Lung (tissue), 12 donors: ENCODE measurements around the gene RRM2. TPM values are rescaled to one million over a fixed set of nuclear protein-coding genes. Genes with fewer than 3 reads are reported as not detected.

Experiments used
- ATAC-seq: fragments of 200-7000 bp; cut with Tn5 transposase; one replicate; pipeline ENCODE4 v1.9.1; 2020; ENCODE audit warnings: moderate number of reproducible peaks; ENCODE audit not compliant: insufficient read depth, low FRiP score
- DNase-seq, 3 donors: peaks; one replicate each; pipeline ENCODE4 v3.0.0-alpha.2; 2013 to 2017
- H3K27ac ChIP-seq, 2 donors: one replicate each; pipeline ENCODE4 v1.5.1; 2013; ENCODE audit warnings: mild to moderate bottlenecking in 2 of 2, moderate library complexity in 2 of 2, control low read depth in 1 of 2, inconsistent platforms in 1 of 2, low read depth in 1 of 2, low read length in 1 of 2
- H3K27me3 ChIP-seq, 3 donors: one replicate each; pipeline ENCODE4 v1.5.1; 2013; ENCODE audit warnings: low read length in 2 of 3; ENCODE audit not compliant: control insufficient read depth in 3 of 3, insufficient read depth in 3 of 3
- H3K36me3 ChIP-seq, 4 donors: one replicate each; pipeline ENCODE4 v1.5.1; 2013; ENCODE audit warnings: low read length in 4 of 4, mild to moderate bottlenecking in 1 of 4, moderate library complexity in 1 of 4; ENCODE audit not compliant: control insufficient read depth in 4 of 4, insufficient read depth in 4 of 4
- H3K4me1 ChIP-seq, 5 donors: one replicate each; pipeline ENCODE4 v1.5.1; 2013; ENCODE audit warnings: low read length in 5 of 5, mild to moderate bottlenecking in 2 of 5, moderate library complexity in 1 of 5; ENCODE audit not compliant: control insufficient read depth in 5 of 5, insufficient read depth in 5 of 5
- H3K4me3 ChIP-seq: one replicate; pipeline ENCODE4 v1.5.1; 2013; ENCODE audit warnings: mild to moderate bottlenecking, control low read depth, moderate library complexity
- H3K9ac ChIP-seq, 2 donors: one replicate each; pipeline ENCODE4 v1.5.1; 2013; ENCODE audit warnings: low read length in 2 of 2, control low read depth in 1 of 2; ENCODE audit not compliant: insufficient read depth in 1 of 2
- H3K9me3 ChIP-seq, 4 donors: one replicate each; pipeline ENCODE4 v1.5.1; 2013; ENCODE audit warnings: low read length in 3 of 4, mild to moderate bottlenecking in 1 of 4, moderate library complexity in 1 of 4; ENCODE audit not compliant: control insufficient read depth in 4 of 4, insufficient read depth in 3 of 4
- WGBS, 2 donors: extraction: QIAGEN DNeasy Blood & Tissue Kit; methylation state at CpG; one replicate each; pipeline ENCODE4 v1.1.7; 2013; 5-methylcytosine and 5-hydroxymethylcytosine counted together
- polyA plus RNA-seq, 2 donors: library from polyadenylated mRNA; stranded (reverse); fragments of 200-250 nt; gene quantifications; one replicate each; pipeline ENCODE4 v1.2.1, GENCODE V29; 2013
- total RNA-seq, 2 donors: library from RNA; depleted of rRNA in 1 of 2; stranded (reverse); fragments of >200 nt in 1 of 2; gene quantifications; one replicate each; pipeline ENCODE4 v1.2.1, GENCODE V29; 2014 to 2021
- TF ChIP-seq, protein P1 (sequence below): IDR thresholded peaks from 2 replicates; pipeline ENCODE4 v1.5.1; 2012; ENCODE audit warnings: mild to moderate bottlenecking; ENCODE audit errors: control extremely low read depth, extremely low read depth
- donor health status: control.
- donor health status: control.
- donor health status: Bipolar disorder and iron deficiency.
- donor health status: healthy.
- donor health status: DM: yes; HTN: yes; CAD: no.

RRM2 gene
- total and polyA plus RNA-seq, 4 donors: 4.8 to 15.6 (median 5.7) TPM

DNA sequence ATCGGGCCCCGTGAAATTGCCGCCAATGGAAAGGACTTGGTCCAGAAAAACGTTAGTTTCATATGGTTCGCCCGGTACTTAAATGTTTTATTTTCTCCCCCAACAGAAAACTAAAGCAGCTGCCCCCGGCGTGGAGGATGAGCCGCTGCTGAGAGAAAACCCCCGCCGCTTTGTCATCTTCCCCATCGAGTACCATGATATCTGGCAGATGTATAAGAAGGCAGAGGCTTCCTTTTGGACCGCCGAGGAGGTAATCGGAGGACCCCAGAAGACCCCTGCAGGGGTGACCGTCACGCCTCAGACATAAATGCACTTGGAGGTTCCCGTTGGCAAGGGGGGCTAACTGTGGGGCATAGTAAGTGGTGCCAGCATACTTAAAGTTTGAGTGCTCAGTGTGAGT lies 742 bp downstream of the RRM2 start:
- 9 to 13% methylated on average over 18 of the region's 18 CpGs for WGBS, 2 donors
- H3K36me3 ChIP-seq: peaks cover 0 to 2% (median 0%) of the 10 kb centered on the region in 4 donors
- H3K4me1 ChIP-seq: peaks cover 3 to 54% (median 11%) of the 10 kb centered on the region in 5 donors
- H3K27me3 ChIP-seq: no peaks in the 10 kb centered on the region
- H3K4me3 ChIP-seq: no peak overlapping the region
- H3K27ac ChIP-seq: no peak overlapping the region
- DNase-seq (no peak), ATAC-seq (no peak)
- TF ChIP-seq, protein P1, sequence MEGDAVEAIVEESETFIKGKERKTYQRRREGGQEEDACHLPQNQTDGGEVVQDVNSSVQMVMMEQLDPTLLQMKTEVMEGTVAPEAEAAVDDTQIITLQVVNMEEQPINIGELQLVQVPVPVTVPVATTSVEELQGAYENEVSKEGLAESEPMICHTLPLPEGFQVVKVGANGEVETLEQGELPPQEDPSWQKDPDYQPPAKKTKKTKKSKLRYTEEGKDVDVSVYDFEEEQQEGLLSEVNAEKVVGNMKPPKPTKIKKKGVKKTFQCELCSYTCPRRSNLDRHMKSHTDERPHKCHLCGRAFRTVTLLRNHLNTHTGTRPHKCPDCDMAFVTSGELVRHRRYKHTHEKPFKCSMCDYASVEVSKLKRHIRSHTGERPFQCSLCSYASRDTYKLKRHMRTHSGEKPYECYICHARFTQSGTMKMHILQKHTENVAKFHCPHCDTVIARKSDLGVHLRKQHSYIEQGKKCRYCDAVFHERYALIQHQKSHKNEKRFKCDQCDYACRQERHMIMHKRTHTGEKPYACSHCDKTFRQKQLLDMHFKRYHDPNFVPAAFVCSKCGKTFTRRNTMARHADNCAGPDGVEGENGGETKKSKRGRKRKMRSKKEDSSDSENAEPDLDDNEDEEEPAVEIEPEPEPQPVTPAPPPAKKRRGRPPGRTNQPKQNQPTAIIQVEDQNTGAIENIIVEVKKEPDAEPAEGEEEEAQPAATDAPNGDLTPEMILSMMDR: no peak
- no peak overlapping the region for H3K9ac ChIP-seq
- no peaks in the 10 kb centered on the region for H3K9me3 ChIP-seq

DNA sequence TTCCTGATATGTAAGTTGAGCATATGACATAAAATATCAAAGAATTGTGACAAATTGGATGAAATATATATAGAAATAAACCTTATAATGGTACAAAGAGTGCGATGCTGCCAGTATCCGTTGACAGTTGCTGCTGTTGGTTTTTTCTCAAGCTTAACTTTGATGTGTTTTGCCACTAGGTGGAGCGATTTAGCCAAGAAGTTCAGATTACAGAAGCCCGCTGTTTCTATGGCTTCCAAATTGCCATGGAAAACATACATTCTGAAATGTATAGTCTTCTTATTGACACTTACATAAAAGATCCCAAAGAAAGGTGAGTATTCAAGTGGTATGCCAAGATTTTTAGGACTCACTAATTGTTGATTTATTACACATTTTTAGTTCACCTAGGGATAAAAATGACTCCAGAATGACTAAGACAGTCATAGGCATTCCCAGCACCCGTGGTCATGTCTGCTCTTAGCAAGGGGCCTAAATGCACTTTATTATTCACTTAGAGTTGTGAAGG lies 2.1 kb downstream of the RRM2 start:
- 14 to 20% methylated on average over 5 of the region's 5 CpGs for WGBS, 2 donors
- DNase-seq (peak; percentile 60 to 92 (median 89)), ATAC-seq (no peak)
- peaks cover 0 to 2% (median under 1%) of the 10 kb centered on the region in 4 donors for H3K36me3 ChIP-seq
- no peaks in the 10 kb centered on the region for H3K9me3 ChIP-seq
- H3K27me3 ChIP-seq: no peaks in the 10 kb centered on the region
- H3K4me1 ChIP-seq: peaks cover 3 to 54% (median 11%) of the 10 kb centered on the region in 5 donors
- TF ChIP-seq, protein P1: peak; percentile 45
- H3K27ac ChIP-seq: no peak overlapping the region
- no peak overlapping the region for H3K4me3 ChIP-seq
- no peak overlapping the region for H3K9ac ChIP-seq

DNA sequence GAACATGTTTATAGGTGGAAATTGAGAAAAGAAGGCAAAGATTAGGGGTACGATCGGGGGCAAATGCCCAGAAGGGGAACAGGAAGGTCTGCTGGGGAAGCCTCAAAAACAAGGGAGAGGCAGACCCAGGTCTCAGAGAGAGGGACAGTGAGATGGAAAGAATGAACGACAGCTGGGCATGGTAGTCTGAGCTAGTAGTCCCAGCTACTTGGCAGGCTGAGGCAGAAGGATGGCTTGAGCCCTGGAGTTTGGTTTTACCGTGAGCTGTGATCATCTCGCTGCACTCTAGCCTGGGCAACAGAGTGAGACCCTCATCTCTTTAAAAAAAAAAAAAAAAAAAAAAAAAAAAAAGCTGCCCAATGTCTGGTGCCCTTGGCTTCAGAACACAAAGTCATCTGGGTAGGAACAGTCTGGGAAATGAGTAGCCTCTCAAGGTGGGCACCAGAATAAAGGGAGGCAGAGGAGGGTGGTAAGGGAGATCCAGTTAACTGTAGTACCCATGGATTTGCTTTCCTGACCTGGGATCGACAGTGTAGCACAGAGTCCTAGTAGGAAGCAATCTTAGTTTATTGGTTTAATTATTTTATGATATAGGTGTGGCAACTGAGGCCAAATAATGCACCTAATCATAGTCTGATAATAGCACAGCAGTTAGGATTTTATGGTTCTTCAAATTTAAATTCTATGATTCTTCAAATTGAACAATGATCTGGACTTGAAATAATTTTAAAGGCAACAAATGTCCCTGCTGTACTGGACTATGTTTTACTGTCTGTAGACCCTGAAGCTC lies 3.5 kb downstream of the RRM2 start:
- Histone ChIP-seq H3K4me1 (peaks cover 3 to 48% (median 11%) of the 10 kb centered on the region in 5 donors), H3K27ac (no peak overlapping the region), H3K27me3 (no peaks in the 10 kb centered on the region), H3K4me3 (no peak overlapping the region), H3K9me3 (no peaks in the 10 kb centered on the region), H3K9ac (peak overlapping the region in 1 of 2 donors; percentile 26), H3K36me3 (peaks cover 0 to 2% (median under 1%) of the 10 kb centered on the region in 4 donors)
- DNase-seq (no peak), ATAC-seq (no peak)
- TF ChIP-seq, protein P1: no peak
- 69 to 77% methylated on average over 6 of the region's 6 CpGs for WGBS, 2 donors
